HG02981 (cell line): ENCODE data around the gene C2orf69.

ENCODE experiments used
- ATAC-seq: cut with Tn5 transposase; IDR thresholded peaks from one replicate; pipeline ENCODE4 v1.9.1; 2021; ENCODE audit warnings: mild to moderate bottlenecking, moderate library complexity; ENCODE audit not compliant: unreplicated experiment

The C2orf69 gene, protein sequence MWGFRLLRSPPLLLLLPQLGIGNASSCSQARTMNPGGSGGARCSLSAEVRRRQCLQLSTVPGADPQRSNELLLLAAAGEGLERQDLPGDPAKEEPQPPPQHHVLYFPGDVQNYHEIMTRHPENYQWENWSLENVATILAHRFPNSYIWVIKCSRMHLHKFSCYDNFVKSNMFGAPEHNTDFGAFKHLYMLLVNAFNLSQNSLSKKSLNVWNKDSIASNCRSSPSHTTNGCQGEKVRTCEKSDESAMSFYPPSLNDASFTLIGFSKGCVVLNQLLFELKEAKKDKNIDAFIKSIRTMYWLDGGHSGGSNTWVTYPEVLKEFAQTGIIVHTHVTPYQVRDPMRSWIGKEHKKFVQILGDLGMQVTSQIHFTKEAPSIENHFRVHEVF

GRCh38 chr2:199911052-199911876, at the start of gene C2orf69:
TSS of gene C2orf69 (plus strand) at chr2:199911293. CDS start at chr2:199911439, 146 bp downstream.
- ATAC-seq, result peak; percentile 84

GRCh38 chr2:199862788-199863187, 48.3 kb upstream of the C2orf69 start:
- ATAC-seq, result no peak

DNA sequence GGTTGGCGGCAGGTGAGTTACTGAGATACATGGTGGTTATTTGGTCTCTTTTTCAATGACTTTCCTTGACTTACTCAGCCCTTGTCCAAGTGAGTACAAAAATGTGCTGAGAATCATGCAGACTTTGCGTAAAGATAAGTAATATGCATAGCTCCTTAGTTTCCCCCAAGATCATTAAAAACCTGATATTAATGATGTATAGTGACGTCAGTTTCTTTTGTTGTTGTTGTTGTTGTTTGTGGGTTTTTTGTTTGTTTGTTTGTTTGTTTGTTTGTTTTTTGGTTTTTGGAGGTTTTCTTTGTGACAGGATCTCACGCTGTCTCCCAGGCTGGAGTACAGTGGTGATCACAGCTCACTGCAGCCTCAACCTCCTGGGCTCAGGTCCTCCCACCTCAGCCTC, 45.2 kb upstream of the C2orf69 start:
- no peak for ATAC-seq

GRCh38 chr2:199868431-199869226, 42.5 kb upstream of the C2orf69 start:
- no peak for ATAC-seq

- ATAC-seq, result no peak
Measured at GRCh38 chr2:199869227-199869541, 41.9 kb upstream of the C2orf69 start.

GRCh38 chr2:199869653-199870052, 41.4 kb upstream of the C2orf69 start:
- no peak for ATAC-seq

DNA sequence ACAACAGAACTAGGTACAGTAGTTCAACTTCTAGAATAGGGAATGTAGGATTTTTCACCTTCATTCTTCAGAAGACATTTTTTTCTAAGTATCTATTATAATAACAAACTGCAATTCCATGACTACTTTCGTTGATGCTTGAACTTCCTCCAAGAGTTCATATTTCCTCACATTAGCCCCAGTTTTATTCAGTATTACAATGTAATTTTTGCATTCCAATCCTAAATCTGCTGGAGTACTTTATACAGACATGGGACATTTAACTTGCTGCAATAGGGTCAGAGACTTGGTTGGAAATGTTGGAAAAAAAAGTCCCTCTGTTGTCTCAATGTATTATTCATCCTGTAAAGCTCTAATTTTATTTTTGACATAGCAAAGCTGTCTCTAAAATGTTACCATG, 40.5 kb upstream of the C2orf69 start:
- no peak for ATAC-seq

- ATAC-seq, result no peak
Measured at GRCh38 chr2:199874209-199874608, 36.9 kb upstream of the C2orf69 start.

DNA sequence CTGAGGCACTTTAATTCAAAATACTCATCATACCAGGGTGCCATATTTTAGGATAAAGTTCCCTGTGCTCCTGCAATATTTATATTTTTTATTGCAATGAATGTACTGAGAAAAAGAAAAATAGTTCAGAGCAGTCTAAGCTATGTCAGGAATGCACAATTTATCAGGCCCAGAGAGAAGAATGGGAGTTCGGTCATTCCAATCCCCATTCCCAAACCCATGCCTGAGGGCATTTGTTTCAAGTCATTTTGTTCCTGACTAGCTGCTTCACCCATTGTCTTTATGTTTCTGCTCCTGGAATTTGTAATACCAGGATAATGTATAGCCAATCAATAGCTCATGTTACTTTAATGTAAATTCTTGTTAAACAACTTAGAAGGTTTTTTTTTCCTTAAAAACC, 35.7 kb upstream of the C2orf69 start:
- no peak for ATAC-seq

DNA sequence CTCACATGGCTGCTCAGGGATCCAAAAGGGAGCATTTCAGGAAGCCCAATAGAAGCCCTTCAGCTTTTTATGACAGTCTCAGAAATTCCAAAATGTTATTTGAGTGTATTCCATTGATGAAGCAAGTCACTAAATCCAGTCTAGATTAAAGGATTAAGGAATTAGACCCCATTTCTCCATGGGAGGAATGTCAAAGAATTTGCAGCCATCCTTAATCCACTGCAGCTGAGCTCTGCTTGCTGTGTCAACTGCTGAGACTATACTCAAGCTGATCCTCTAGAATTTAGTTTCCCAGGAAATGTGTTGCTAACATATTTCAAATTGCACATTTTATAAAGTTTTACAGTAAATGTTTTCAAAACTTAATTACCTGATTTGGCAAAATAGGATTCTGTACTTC, 28.4 kb upstream of the C2orf69 start:
- ATAC-seq, result no peak

DNA sequence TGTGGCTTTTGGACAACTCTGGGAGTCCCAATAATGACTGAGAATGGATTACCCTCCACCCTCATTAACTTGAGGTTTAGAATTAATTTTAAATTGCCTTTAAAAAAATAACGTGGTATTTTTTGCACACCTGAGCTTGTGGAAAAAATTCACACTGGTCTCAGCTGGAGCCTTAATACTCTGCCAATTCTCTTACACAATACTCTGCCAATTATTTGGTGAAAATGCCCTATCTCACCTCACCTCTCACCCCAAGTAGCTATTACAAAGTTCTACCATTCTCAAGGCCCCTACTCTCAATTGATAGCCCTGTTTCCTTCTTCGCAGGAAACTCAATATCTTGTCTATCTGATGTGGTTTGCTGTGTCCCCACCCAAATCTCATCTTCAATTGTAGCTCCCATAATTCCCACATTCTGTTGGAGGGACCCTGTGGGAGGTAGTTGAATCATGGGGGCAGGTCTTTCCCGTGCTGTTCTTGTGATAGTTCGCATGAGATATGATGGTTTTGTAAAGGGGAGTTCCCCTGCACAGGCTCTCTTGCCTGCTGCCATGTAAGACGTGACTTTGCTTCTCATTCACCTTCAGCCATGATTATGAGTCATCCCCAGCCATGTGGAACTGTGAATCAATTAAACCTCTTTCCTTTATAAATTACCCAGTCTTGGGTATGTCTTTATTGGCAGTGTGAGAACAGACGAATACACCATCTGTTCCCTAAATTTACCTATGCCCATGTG, 27.4 kb upstream of the C2orf69 start:
- ATAC-seq, result no peak

- ATAC-seq, result no peak
Measured at GRCh38 chr2:199895406-199895805, 15.7 kb upstream of the C2orf69 start.

DNA sequence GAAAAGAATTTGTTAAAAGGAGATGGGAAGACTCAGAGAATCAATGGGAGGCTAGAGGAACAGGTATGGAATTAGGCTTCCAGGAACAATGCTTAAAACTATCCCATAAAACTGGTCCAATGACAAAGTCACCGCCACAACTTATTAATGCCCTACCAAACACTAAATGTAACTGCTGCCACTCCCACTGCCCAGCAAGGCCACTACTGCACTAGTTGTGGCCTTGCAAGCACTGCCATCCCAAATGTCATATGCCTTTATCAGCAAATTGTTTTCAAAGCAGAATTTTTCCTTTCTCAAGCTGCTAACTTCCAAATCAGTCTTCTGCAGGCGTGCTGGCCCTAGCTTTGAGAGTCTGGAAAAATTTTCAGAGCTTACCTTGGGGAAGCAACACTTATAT, 14.5 kb upstream of the C2orf69 start:
- ATAC-seq, result no peak

GRCh38 chr2:199901942-199902341, 9.2 kb upstream of the C2orf69 start:
- no peak for ATAC-seq

- no peak for ATAC-seq
Measured at GRCh38 chr2:199902486-199903110, 8.5 kb upstream of the C2orf69 start.

DNA sequence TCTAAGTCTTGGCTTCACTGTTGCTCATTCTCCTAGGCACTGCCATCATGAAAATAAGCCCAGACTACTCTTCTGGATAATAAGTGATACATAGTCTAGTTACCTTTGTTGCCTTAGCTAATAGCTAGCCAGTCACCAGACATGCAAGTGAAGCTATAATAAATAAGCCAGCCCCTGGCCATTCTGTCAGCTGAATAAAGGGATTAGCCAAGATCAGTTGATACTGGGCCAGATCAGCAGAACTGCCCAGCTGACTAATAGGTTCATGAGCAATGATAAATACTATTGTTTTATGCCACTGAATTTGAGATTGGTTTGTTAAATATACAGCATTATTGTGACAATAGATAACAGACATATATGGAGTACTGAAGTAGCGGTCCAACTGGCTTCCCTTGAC, 8.0 kb upstream of the C2orf69 start:
- no peak for ATAC-seq

DNA sequence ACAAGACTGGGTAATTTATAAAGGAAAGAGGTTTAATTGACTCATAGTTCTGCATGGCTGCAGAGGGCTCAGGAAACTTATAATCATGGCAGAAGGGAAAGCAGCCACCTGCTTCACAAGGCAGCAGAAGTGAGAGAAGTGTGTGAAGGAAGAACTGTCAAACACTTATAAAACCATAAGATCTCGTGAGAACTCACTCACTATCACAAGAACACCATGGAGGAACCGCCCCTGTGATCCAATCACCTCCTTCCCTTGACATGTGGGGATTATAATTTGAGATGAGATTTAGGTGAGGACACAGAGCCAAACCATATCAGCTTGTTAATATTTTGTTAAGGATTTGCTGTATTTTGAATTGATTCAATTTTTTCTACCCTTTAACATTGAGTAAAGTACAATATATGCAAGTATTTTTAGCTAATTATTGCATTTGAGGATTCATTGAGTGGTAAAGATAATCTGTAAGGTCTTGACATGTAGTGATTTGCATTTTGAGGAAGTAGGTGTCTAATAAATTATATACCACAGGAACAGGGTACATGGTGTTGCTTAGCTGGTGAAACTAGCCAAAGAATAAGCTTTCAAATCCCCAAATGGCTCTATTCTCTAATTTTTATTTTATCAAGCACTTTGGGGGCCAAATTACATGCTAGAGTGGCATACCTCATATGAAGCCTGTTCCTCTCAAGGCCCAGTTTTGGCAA, 3.9 kb upstream of the C2orf69 start:
- ATAC-seq, result no peak

DNA sequence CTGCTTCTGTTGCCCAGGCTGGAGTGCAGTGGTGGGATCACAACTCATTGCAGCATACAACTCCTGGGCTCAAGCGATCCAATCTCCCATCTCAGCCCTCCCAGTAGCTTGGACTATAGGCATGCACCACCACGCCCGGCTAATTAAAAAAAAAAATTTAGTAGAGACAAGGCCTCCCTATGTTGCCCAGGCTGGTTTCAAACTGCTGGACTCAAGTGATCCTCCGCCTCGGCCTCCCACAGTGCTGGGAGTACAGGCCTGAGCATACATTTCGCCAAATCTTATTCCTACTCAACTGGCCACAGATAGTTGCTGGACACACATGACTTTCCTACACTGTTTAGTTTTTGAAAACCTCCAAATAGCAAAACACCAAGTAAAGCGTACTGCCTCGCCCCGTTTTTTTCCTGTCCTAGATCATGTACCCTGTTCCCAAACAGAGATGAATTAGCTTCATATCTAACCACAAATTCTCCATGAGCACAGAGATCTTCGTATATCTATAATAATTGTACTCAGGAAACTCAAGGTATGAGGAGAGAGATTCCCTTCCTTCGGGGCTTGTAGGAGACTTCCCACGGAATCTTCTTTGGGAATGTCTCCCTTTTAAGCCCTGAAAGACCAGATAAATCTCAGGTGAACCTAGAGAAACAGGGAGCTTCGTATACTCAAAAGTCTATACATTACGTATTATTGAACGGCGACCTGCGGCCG, 598 bp upstream of the C2orf69 start:
- no peak for ATAC-seq

DNA sequence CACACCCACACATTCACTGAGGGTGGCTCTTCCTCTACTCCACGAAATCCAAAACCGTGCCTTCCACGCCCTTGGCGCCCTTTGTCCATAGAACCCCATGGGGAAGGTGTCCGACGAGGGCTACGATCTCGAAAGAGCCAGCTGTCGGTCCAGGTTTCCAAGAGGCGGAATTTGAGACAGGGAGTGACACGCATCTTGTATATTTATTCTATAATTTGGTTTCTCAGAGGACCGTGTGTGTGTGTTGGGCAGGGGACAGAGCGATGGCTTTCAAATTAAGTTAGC, 726 bp downstream of the C2orf69 start:
- ATAC-seq, result no peak
